ENCODE results near the gene MPPED2.

MPPED2 gene

GRCh38 chr11:30471244-30471643 lies 114.9 kb downstream of the MPPED2 start:
- no peak for TF ChIP-seq CTCF (IDR thresholded peaks at IDR 0.05; ENCODE audit: low read depth, low read length)
- Histone ChIP-seq H3K4me1 (no peaks in the 10 kb centered on the region), H3K9me3 (no peaks in the 10 kb centered on the region), H3K27me3 (no peaks in the 10 kb centered on the region), H3K36me3 (no peaks in the 10 kb centered on the region), H3K4me3 (ENCODE audit: low read depth, low read length) (no peak overlapping the region)
- no peak for DNase-seq

GRCh38 chr11:30468881-30469280 lies 117.3 kb downstream of the MPPED2 start:
- no peaks in the 10 kb centered on the region for H3K36me3 ChIP-seq
- H3K9me3 ChIP-seq: no peaks in the 10 kb centered on the region
- no peak for TF ChIP-seq CTCF (IDR thresholded peaks at IDR 0.05; ENCODE audit: low read depth, low read length)
- no peak for DNase-seq
- H3K4me3 ChIP-seq (ENCODE audit: low read depth, low read length): no peak overlapping the region
- H3K4me1 ChIP-seq: no peaks in the 10 kb centered on the region
- H3K27me3 ChIP-seq: no peaks in the 10 kb centered on the region

GRCh38 chr11:30467176-30467575 lies 119.0 kb downstream of the MPPED2 start:
- H3K27me3 ChIP-seq: no peaks in the 10 kb centered on the region
- TF ChIP-seq CTCF (IDR thresholded peaks at IDR 0.05; ENCODE audit: low read depth, low read length): no peak
- no peak for DNase-seq
- no peaks in the 10 kb centered on the region for H3K36me3 ChIP-seq
- H3K4me1 ChIP-seq: no peaks in the 10 kb centered on the region
- H3K4me3 ChIP-seq (ENCODE audit: low read depth, low read length): no peak overlapping the region
- H3K9me3 ChIP-seq: no peaks in the 10 kb centered on the region

GRCh38 chr11:30465623-30466022 lies 120.5 kb downstream of the MPPED2 start:
- Histone ChIP-seq H3K9me3 (no peaks in the 10 kb centered on the region), H3K36me3 (no peaks in the 10 kb centered on the region), H3K4me3 (ENCODE audit: low read depth, low read length) (no peak overlapping the region), H3K4me1 (no peaks in the 10 kb centered on the region), H3K27me3 (no peaks in the 10 kb centered on the region)
- no peak for TF ChIP-seq CTCF (IDR thresholded peaks at IDR 0.05; ENCODE audit: low read depth, low read length)
- DNase-seq: no peak

- no peak for DNase-seq
Measured at GRCh38 chr11:30465192-30465591, 121.0 kb downstream of the MPPED2 start.

GRCh38 chr11:30463266-30463665 lies 122.9 kb downstream of the MPPED2 start:
- TF ChIP-seq CTCF (IDR thresholded peaks at IDR 0.05; ENCODE audit: low read depth, low read length): no peak
- H3K4me3 ChIP-seq (ENCODE audit: low read depth, low read length): no peak overlapping the region

More at GRCh38 chr11:30465192-30465591, 121.0 kb downstream of the MPPED2 start:
- Histone ChIP-seq H3K36me3 (no peaks in the 10 kb centered on the region), H3K4me1 (no peaks in the 10 kb centered on the region), H3K9me3 (no peaks in the 10 kb centered on the region), H3K4me3 (ENCODE audit: low read depth, low read length) (no peak overlapping the region), H3K27me3 (no peaks in the 10 kb centered on the region)
- TF ChIP-seq CTCF (IDR thresholded peaks at IDR 0.05; ENCODE audit: low read depth, low read length): no peak

More at GRCh38 chr11:30463266-30463665, 122.9 kb downstream of the MPPED2 start:
- no peaks in the 10 kb centered on the region for H3K36me3 ChIP-seq
- no peaks in the 10 kb centered on the region for H3K9me3 ChIP-seq
- H3K4me1 ChIP-seq: no peaks in the 10 kb centered on the region
- H3K27me3 ChIP-seq: no peaks in the 10 kb centered on the region
- no peak for DNase-seq

Data from BE2C (cell line).